K562 (cell line): ENCODE data around the gene IFRD1. TPM values are rescaled to one million over a fixed set of nuclear protein-coding genes. Genes with fewer than 3 reads are reported as not detected.

ENCODE experiments used
- ESRRB ChIP-seq: fragments of 250-450 bp; sonication (Bioruptor Pico); IDR thresholded peaks from 2 replicates; pipeline ENCODE4 v1.5.0; 2020; ENCODE audit warnings: mild to moderate bottlenecking, moderate library complexity, borderline replicate concordance
- FOXP1 ChIP-seq: sonication (generic); formaldehyde crosslinking; IDR thresholded peaks from 2 replicates; pipeline ENCODE4 v1.8.0; 2022; ENCODE audit warnings: mild to moderate bottlenecking, missing genetic modification reagents
- HINFP ChIP-seq: fragments of 450-650 bp; conservative IDR thresholded peaks from 2 replicates; pipeline ENCODE4 v1.6.1; 2016; ENCODE audit warnings: missing genetic modification characterization, low read depth, mild to moderate bottlenecking, control low read depth, missing compliant biosample characterization
- HNRNPK ChIP-seq: fragments of 200-400 bp; formaldehyde crosslinking; IDR thresholded peaks from one replicate; pipeline ENCODE4 v1.6.1; 2018; ENCODE audit warnings: mild to moderate bottlenecking, low read depth, low read length; ENCODE audit not compliant: poor library complexity, severe bottlenecking
- KAT7 ChIP-seq: sonication (generic); formaldehyde crosslinking; IDR thresholded peaks from 2 replicates; pipeline ENCODE4 v1.8.0; 2022; ENCODE audit warnings: missing genetic modification reagents, mild to moderate bottlenecking, borderline replicate concordance
- NFXL1 ChIP-seq: fragments of 450-650 bp; formaldehyde crosslinking; IDR thresholded peaks from 2 replicates; pipeline ENCODE4 v1.4.0; 2021; ENCODE audit warnings: mild to moderate bottlenecking
- NKRF ChIP-seq: fragments of 450-650 bp; IDR thresholded peaks from 2 replicates; pipeline ENCODE4 v1.6.1; 2016; ENCODE audit warnings: borderline replicate concordance
- NONO ChIP-seq, 2 experiments: fragments of 200-400 bp in 1 of 2; fragments of 450-650 bp in 1 of 2; formaldehyde crosslinking in 1 of 2; IDR thresholded peaks; 2 replicates each; pipeline ENCODE4 v1.6.1; 2017; ENCODE audit warnings: low read depth in 2 of 2, mild to moderate bottlenecking in 2 of 2, moderate library complexity in 2 of 2, low read length in 1 of 2
- NR4A1 ChIP-seq, 2 experiments: fragments of 250-450 bp in 1 of 2; fragments of 450-650 bp in 1 of 2; sonication (Bioruptor Pico) in 1 of 2; IDR thresholded peaks; 2 replicates each; pipeline versions ENCODE4 v1.4.0 to v1.6.1; 2016 to 2020; ENCODE audit warnings: mild to moderate bottlenecking in 2 of 2, missing compliant biosample characterization in 1 of 2, missing genetic modification characterization in 1 of 2, moderate library complexity in 1 of 2
- POLR2AphosphoS2 ChIP-seq: IDR thresholded peaks from 2 replicates; pipeline ENCODE4 v1.6.1; 2012; ENCODE audit warnings: low read length, improper control_type of control experiment
- PREB ChIP-seq: sonication (generic); formaldehyde crosslinking; IDR thresholded peaks from 2 replicates; pipeline ENCODE4 v1.8.1; 2023; ENCODE audit warnings: mild to moderate bottlenecking, missing genetic modification reagents
- PYGO2 ChIP-seq: fragments of 450-650 bp; IDR thresholded peaks from 2 replicates; pipeline ENCODE4 v1.6.1; 2016; ENCODE audit warnings: mild to moderate bottlenecking, missing genetic modification characterization, moderate library complexity, missing compliant biosample characterization
- RB1 ChIP-seq: fragments of 450-650 bp; IDR thresholded peaks from 2 replicates; pipeline ENCODE4 v1.6.1; 2017; ENCODE audit warnings: low read depth, mild to moderate bottlenecking
- SAFB ChIP-seq: fragments of 200-400 bp; formaldehyde crosslinking; IDR thresholded peaks from 2 replicates; pipeline ENCODE4 v1.6.1; 2017; ENCODE audit warnings: low read depth, low read length, borderline replicate concordance
- SMARCE1 ChIP-seq: fragments of 450-650 bp; IDR thresholded peaks from 2 replicates; pipeline ENCODE4 v1.7.1; 2016; ENCODE audit warnings: mild to moderate bottlenecking
- STAT6 ChIP-seq: sonication (generic); formaldehyde crosslinking; IDR thresholded peaks from 2 replicates; pipeline ENCODE4 v1.8.1; 2023; ENCODE audit warnings: mild to moderate bottlenecking, missing genetic modification reagents
- TCF7 ChIP-seq: sonication (generic); IDR thresholded peaks from 2 replicates; pipeline ENCODE4 v1.6.1; 2016; ENCODE audit warnings: antibody characterized with exemption, borderline replicate concordance
- ZNF121 ChIP-seq: sonication (generic); formaldehyde crosslinking; conservative IDR thresholded peaks from 2 replicates; pipeline ENCODE4 v1.8.0; 2022; ENCODE audit warnings: missing genetic modification reagents
- ZNF253 ChIP-seq: fragments of 250-450 bp; sonication (Bioruptor Pico); conservative IDR thresholded peaks from 2 replicates; pipeline ENCODE4 v1.6.1; 2021; ENCODE audit warnings: mild to moderate bottlenecking
- ZNF436 ChIP-seq: fragments of 250-450, 450-650 bp; sonication (Bioruptor Pico); formaldehyde crosslinking; IDR thresholded peaks from 2 replicates; pipeline ENCODE4 v1.7.0; 2020; ENCODE audit warnings: mild to moderate bottlenecking
- ZNF780A ChIP-seq: fragments of 250-450 bp; sonication (Bioruptor Pico); IDR thresholded peaks from 2 replicates; pipeline ENCODE4 v1.5.0; 2021; ENCODE audit warnings: mild to moderate bottlenecking
- ZSCAN29 ChIP-seq: fragments of 450-650 bp; IDR thresholded peaks from 2 replicates; pipeline ENCODE4 v1.6.1; 2017
- polyA plus RNA-seq, 8 experiments: library from polyadenylated mRNA; depleted of rRNA in 4 of 8; stranded (reverse) in 5 of 8; unstranded in 3 of 8; fragments of >200 nt; fragmentation: Nextera tagmentation in 2 of 8; fragmentation: Illumina TruSeq in 1 of 8; extraction: Ambion mirVana in 2 of 8; extraction: Trizol in 1 of 8; gene quantifications; 2 replicates each; pipeline versions ENCODE4 v1.2.1 to v1.2.3, GENCODE V29; 2011 to 2014; ENCODE audit warnings: inconsistent platforms in 1 of 8, missing spikeins in 1 of 8
- total RNA-seq, 7 experiments: library from RNA; depleted of rRNA in 6 of 7; stranded (reverse); fragments of >200 nt in 6 of 7; fragmentation: Illumina TruSeq in 2 of 7; extraction: Trizol in 2 of 7; gene quantifications; 2 replicates each; pipeline versions ENCODE4 v1.2.1 to v1.2.3, GENCODE V29; 2011 to 2021; ENCODE audit warnings: low replicate concordance in 1 of 7

IFRD1 gene
- total and polyA plus RNA-seq, 9 of the 15 experiments (the other 6 are each of a cell fraction or from before 2014, with no cell fraction given) = 27.6 to 81.8 (median 68.1) TPM

- no peak for TF ChIP-seq HINFP (tag)
- no peak for TF ChIP-seq ZNF253 (CRISPR knock-in tag)
- no peak for TF ChIP-seq NFXL1 (CRISPR knock-in tag)
- no peak for TF ChIP-seq NONO (IDR thresholded peaks at IDR 0.05; ENCODE audit: low read depth in 2 of 2, low read length in 1 of 2)
- TF ChIP-seq FOXP1 = no peak
- TF ChIP-seq RB1 = no peak
- TF ChIP-seq NKRF = no peak
- no peak for TF ChIP-seq PYGO2 (tag)
- TF ChIP-seq ZNF436 (CRISPR knock-in tag) = no peak
- no peak for TF ChIP-seq ZNF121
- TF ChIP-seq SMARCE1 = peak; percentile 76
- no peak for TF ChIP-seq ZNF780A (CRISPR knock-in tag)
- TF ChIP-seq STAT6 (CRISPR knock-in tag) = no peak
- TF ChIP-seq HNRNPK = no peak
- TF ChIP-seq SAFB = no peak
- TF ChIP-seq PREB = no peak
- no peak for TF ChIP-seq KAT7
- TF ChIP-seq TCF7 = no peak
- no peak for TF ChIP-seq ESRRB (CRISPR knock-in tag)
- no peak for TF ChIP-seq POLR2AphosphoS2
- TF ChIP-seq NR4A1 (CRISPR knock-in tag; IDR thresholded peaks at IDR 0.05) = no peak
- peak; percentile 61; the same call in 1 of the 2 replicates for TF ChIP-seq NR4A1 (tag; IDR thresholded peaks at IDR 0.05)
- no peak for TF ChIP-seq ZSCAN29
Observed at GRCh38 chr7:112422842-112423496, 27.3 kb upstream of the IFRD1 start (continued).
